ENCODE data around the gene SAMD4B. TPM values are rescaled to one million over a fixed set of nuclear protein-coding genes. Genes with fewer than 3 reads are reported as not detected.

The SAMD4B gene
- total and polyA plus RNA-seq, 2 of the 8 experiments (the other 6 are each of a cell fraction or from before 2014, with no cell fraction given), result 137 to 158 TPM

GRCh38 chr19:39347332-39348164, 5.3 kb downstream of the SAMD4B start:
- H3K36me3 ChIP-seq (ENCODE audit: control insufficient read depth in 2 of 4, insufficient read depth in 4 of 4, low read length in 3 of 4), result peaks cover 5 to 14% (median 8%) of the 10 kb centered on the region in 4 experiments; a peak in 6 of 8 replicates
- no peak overlapping the region for H3K23ac ChIP-seq (ENCODE audit: insufficient read length)
- no peak overlapping the region for H2BK5ac ChIP-seq (ENCODE audit: low read depth, low read length)
- TF ChIP-seq GABPA (IDR thresholded peaks at IDR 0.05; ENCODE audit: borderline replicate concordance, insufficient read depth, low read length), result no peak
- no peak for TF ChIP-seq KDM5A (IDR thresholded peaks at IDR 0.05; ENCODE audit: low read length)
- TF ChIP-seq SAP30 (IDR thresholded peaks at IDR 0.05; ENCODE audit: insufficient read depth, insufficient replicate concordance, low read length), result no peak
- TF ChIP-seq, protein P1, sequence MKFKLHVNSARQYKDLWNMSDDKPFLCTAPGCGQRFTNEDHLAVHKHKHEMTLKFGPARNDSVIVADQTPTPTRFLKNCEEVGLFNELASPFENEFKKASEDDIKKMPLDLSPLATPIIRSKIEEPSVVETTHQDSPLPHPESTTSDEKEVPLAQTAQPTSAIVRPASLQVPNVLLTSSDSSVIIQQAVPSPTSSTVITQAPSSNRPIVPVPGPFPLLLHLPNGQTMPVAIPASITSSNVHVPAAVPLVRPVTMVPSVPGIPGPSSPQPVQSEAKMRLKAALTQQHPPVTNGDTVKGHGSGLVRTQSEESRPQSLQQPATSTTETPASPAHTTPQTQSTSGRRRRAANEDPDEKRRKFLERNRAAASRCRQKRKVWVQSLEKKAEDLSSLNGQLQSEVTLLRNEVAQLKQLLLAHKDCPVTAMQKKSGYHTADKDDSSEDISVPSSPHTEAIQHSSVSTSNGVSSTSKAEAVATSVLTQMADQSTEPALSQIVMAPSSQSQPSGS (IDR thresholded peaks at IDR 0.05; ENCODE audit: low read length), result no peak
- no peak for TF ChIP-seq YY1 (IDR thresholded peaks at IDR 0.05; ENCODE audit: low read depth, low read length)
- no peak for TF ChIP-seq PHF8 (conservative IDR thresholded peaks at IDR 0.05; ENCODE audit: low read depth, low read length)
- no peak for TF ChIP-seq SRF (IDR thresholded peaks at IDR 0.05; ENCODE audit: low read depth, low read length)
- H3K79me2 ChIP-seq (ENCODE audit: control insufficient read depth in 1 of 2, insufficient read depth in 2 of 2, low read length in 2 of 2), result peaks cover 0 to 32% of the 10 kb centered on the region in 2 experiments; a peak in 2 of 4 replicates
- H4K5ac ChIP-seq (ENCODE audit: insufficient read length, low read depth, low read length), result no peak overlapping the region
- H3K4me3 ChIP-seq (ENCODE audit: extremely low read depth in 1 of 4, insufficient read depth in 2 of 4, low read depth in 3 of 4, low read length in 4 of 4), result no peak overlapping the region
- no peak overlapping the region for H4K91ac ChIP-seq (replicated peaks; ENCODE audit: insufficient read length, low read length)
- H3K4ac ChIP-seq (replicated peaks; ENCODE audit: insufficient read length, low read depth, low read length), result no peak overlapping the region
- H2BK120ac ChIP-seq (replicated peaks; ENCODE audit: low read depth, low read length), result no peak overlapping the region
- H4K20me1 ChIP-seq (replicated peaks in 1 of 2; ENCODE audit: control insufficient read depth in 1 of 2, insufficient read depth in 2 of 2, low read length in 2 of 2), result peaks cover 16 to 22% of the 10 kb centered on the region in 2 experiments
- no peak overlapping the region for H2BK12ac ChIP-seq (ENCODE audit: low read depth, low read length)
- WGBS, 2 experiments (ENCODE audit: extremely low coverage in 1 of 2, insufficient coverage in 1 of 2, insufficient read length in 1 of 2, insufficient replicate concordance in 2 of 2, low coverage in 1 of 2, low lambda C conversion rate in 2 of 2, missing lambda C conversion rate in 1 of 2), result 79% methylated on average over 4 of the region's 4 CpGs; no CpG with 5 or more reads in 1 of the 2 experiments
- ChIA-PET CTCF (ENCODE audit: partially characterized antibody) (interaction anchor here (0.5 to 2.8 kb wide), 6 partner anchors 8 to 1751 kb away, joined by 3 to 8 read pairs (median 4); no protein-coding TSS in a partner anchor), POLR2A (ENCODE audit: partially characterized antibody) (interaction anchor here (1.1 to 2.1 kb wide), 5 partner anchors 15 to 44 kb away, joined by 3 to 8 read pairs (median 5); partner anchors contain the start of genes MED29 and PAF1)
- H2BK20ac ChIP-seq (ENCODE audit: low read length), result no peak overlapping the region
- no peak overlapping the region for H3K18ac ChIP-seq (ENCODE audit: extremely low read depth, low read length)
- H2BK15ac ChIP-seq (ENCODE audit: low read length), result no peak overlapping the region
- peaks cover 0 to 5% (median 1%) of the 10 kb centered on the region in 4 experiments; a peak in 4 of 7 replicates for H3K4me1 ChIP-seq (replicated peaks in 1 of 4; ENCODE audit: control insufficient read depth in 3 of 4, insufficient read depth in 4 of 4, low read length in 3 of 4)
- no peak overlapping the region for H2AK5ac ChIP-seq (ENCODE audit: low read depth, low read length)
- no peak overlapping the region for H3K4me2 ChIP-seq (ENCODE audit: insufficient read depth in 1 of 2, low read depth in 2 of 2, low read length in 2 of 2)
- no peak overlapping the region for H3K9ac ChIP-seq (replicated peaks in 1 of 4; ENCODE audit: extremely low read depth in 1 of 4, low read depth in 3 of 4, low read length in 3 of 4)
- no peak overlapping the region for H3K14ac ChIP-seq (ENCODE audit: insufficient read length)
- no peak overlapping the region for H3K27ac ChIP-seq (ENCODE audit: low read depth, low read length)
- no peak overlapping the region for H3K56ac ChIP-seq (replicated peaks; ENCODE audit: insufficient read length, low read depth, low read length)
- no peak for FAIRE-seq
- peaks cover 12% of the 10 kb centered on the region for H3K79me1 ChIP-seq (ENCODE audit: low read depth, low read length)
- no peak overlapping the region for H4K8ac ChIP-seq (ENCODE audit: extremely low read depth, insufficient read depth, low read length)
- no peaks in the 10 kb centered on the region for H3K9me3 ChIP-seq (ENCODE audit: insufficient read depth in 2 of 2, low read depth in 1 of 2, low read length in 1 of 2)
- no peak overlapping the region for H2AFZ ChIP-seq (ENCODE audit: low read length)
- peaks cover 8% of the 10 kb centered on the region; the same call in 1 of the 2 replicates for H3K23me2 ChIP-seq (ENCODE audit: low read depth, low read length)
- DNase-seq (ENCODE audit: low read depth in 1 of 2, low spot score in 2 of 2), result no peak
- no peaks in the 10 kb centered on the region for H3K27me3 ChIP-seq (replicated peaks in 1 of 4; ENCODE audit: control insufficient read depth in 3 of 4, extremely low read depth in 1 of 4, insufficient read depth in 3 of 4, low read length in 3 of 4)

Data from H1 (cell line).